ENCODE measurements around the gene SPTBN1.

Gene SPTBN1

DNA sequence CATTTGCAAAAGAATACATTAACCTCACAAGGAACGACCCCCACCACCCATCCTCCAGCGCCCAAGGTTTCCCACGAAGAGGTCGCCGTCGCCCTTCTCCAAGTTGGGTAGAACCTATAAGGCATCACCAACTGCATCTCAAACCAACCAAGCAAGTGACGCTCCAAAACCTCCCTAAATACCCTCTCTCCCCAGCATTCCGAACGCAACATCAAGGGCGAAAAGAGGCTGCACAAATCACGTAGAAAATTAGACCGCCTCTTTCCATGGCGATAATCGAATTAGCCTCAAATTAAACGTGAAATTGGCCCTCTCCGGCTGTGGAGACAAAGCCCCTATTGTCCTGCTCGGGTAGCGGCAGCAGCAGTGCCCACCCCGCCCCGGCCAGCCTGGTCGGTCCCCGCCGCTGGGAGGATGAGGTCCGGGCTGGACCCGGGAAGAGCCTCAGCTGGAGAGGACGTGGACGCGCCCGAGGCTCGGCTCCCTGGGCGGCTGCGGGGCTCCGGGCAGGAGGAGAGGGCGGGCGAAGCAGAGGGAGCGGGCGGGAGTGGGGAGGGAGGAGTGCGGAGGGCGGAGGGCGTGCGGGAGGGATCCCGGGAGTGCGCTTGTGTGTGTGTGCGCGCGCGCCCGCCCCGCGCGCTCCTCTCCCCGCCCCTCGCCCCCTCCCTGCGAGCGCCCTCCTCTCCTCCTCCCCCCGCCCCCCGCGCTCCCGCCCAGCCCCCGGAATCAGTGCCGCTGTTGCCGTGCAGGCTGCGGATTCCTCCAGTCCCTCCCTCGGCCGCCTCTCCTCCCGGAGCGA is at the start of gene SPTBN1:
Gene SPTBN1, plus strand, starts transcription at position 765 of the 799 bp plus-strand sequence. CDS start 70,092 bp downstream, outside the sequence.
- peak in 1 of 2 donors; percentile 6 for DNase-seq (ENCODE audit: low read depth in 2 of 2)

DNA sequence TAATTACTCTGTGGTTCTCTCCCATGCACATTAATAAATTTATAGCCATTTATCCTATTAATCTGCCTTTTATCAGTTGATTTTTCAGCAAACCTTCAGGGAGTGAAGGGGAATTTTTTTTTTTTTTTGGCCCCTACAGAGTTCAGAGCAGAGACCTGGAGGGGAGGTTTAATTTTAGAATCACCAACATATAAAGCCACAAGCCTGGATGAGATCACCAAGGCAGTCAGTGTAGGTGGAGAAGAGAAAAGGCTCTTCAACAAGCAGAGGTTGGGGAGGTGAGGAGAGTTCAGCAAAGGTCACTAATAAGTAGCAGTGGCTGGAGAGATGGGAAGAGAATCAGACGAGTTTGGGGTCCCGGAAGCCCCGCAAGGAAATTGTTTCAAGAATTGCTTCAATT is 48.4 kb upstream of the SPTBN1 start:
- DNase-seq (ENCODE audit: low read depth in 2 of 2), result no peak

DNA sequence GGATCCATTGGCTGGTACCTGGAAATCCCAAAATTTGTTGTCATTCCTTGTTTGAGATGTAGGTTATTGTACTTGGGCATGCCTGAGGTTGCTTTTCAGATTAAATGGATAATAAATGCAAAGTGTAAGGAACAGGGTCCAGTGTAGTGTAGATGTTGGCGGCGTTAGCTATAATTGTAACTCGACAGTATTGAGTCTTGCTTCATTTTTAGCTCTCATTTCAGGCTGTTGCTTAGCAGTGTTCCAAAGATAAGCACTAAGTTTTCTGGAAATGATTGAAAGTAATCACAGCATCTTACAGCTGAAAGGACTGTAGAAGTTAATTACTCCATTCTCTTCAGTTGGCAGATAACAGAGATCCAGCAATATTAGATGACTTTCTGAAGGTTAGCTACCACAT is 47.8 kb upstream of the SPTBN1 start:
- DNase-seq (ENCODE audit: low read depth in 2 of 2), result no peak

DNA sequence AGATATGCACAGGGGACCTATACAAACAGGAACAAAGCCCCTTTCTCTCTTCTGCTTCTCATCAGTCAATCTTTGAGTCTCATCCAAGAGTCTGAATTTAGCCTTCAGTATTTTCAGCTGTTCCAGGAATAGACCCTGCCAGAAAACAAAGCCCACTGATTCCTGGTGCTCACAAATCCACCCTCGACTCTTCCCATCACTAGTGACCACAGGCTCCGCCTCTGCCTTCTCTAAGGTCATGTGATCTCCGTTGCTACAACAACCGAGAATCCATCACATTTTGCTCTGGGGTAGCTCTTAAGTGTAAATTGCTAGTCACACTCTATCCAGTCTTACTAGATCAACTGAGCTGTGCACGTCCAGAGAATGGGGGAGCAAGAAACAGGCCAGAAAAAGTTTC is 46.4 kb upstream of the SPTBN1 start:
- DNase-seq (ENCODE audit: low read depth in 2 of 2), result no peak

DNA sequence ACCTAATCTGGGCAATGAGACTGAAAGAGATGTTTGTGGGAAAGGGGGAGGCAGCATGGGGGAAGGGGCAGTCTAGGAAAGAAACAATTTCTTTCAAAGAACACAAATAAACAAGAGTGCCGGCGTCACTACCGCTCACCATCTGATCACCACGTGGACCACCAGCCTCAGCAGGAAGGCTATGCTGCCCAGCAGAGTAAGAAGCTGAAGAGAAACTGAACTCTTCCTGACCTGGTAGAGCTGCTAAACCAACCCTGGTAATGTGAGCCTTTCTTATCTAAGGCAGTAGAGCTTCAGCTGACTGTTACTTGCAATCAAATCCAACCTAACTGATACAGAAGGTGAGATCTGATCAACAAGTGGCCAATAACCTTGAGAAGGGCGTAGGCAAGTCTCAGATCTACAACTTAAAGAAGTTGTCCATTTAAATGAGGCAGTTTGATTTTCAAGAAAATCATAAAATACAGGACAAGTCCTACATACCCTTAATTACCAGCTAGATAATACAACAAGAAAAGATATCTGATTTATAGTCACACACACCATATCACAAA is 44.2 kb upstream of the SPTBN1 start:
- no peak for DNase-seq (ENCODE audit: low read depth in 2 of 2)

DNA sequence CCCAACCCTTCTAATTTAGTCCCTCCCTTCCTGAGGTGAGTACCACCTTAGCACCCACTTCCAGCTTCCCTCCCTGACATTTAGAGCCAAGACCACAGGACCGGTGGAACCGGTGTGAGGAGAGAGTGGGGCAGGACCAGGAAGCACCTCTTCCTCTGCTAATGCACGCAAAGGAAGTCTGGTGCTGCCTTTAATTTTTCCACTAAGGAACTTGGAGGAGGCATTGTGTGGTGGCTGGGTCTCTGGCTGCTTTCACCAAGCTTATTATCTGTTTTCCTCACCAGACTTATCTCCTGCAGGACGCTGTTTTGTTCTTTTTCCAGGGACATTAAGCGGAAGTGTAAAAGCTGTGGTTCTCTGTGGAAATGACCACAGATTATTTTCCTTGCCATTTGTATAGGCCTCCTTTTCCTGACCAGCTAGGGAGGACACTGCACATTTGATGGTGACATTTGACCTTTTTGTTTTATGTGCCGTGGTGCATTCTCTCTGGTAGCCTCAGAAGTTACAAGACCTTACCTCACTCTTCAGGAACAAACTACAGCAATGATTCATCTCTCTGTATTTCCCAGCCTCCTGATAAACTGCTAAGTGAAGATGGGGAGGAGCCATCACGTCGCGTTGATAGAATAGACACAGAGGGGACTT is 39.8 kb upstream of the SPTBN1 start:
- no peak for DNase-seq (ENCODE audit: low read depth in 2 of 2)

DNA sequence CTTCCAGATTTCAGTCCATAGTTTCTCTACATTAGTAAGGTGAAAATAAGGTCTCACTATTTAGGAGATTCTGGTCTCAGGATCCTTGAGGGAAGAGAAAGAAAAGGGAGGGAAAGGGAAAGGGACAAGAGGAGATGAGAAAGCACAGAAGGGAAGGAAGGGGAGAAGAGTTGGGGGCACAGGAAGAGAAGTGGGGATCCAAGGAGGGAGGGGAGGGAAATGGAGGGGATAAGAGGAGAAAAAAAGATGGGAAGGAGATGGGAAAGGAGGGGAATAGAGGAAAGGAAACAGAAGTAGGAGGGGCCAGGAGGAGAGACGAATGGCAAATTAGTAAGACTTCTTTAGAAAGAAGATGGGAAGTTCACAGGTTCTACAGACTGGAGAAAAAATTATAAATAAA is 39.2 kb upstream of the SPTBN1 start:
- DNase-seq (ENCODE audit: low read depth in 2 of 2), result no peak

DNA sequence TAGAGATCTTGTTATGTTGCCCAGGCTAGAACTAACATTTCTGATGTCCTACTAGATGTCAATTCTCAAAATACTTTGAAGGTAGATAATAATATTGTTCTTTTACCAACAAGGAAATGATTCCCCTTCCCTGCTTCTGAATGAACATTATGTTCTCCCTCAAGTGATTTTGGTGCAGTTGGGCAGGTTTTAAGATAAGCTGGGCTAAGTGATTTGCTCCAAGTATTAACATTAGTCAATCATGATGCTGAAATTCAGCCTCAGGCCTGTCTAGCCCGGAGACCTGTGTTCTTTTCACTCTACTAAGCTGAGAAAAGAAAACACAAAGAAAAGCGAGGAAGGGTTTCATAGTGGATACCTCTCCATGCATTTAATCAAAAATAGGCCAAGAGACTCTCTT is 38.5 kb upstream of the SPTBN1 start:
- no peak for DNase-seq (ENCODE audit: low read depth in 2 of 2)

DNA sequence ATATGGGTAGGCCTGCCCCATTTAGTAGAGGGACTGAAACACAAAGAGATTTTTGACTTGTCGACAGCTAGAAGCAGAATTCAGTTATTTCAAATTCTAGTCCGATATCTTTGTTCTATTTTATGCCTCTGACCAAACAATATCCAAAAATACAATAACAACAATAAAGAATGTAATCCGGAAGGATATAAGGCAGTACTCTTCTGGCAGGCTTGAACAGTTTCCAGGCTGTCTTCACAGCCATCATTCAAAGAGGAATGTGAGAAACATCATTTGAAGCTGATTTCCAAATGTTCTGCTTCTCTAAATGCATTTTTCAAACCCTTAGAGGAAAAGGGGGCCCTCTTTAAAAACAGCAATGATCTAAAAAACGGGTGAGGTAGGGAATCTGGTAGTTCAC is 36.7 kb upstream of the SPTBN1 start:
- no peak for DNase-seq (ENCODE audit: low read depth in 2 of 2)

DNA sequence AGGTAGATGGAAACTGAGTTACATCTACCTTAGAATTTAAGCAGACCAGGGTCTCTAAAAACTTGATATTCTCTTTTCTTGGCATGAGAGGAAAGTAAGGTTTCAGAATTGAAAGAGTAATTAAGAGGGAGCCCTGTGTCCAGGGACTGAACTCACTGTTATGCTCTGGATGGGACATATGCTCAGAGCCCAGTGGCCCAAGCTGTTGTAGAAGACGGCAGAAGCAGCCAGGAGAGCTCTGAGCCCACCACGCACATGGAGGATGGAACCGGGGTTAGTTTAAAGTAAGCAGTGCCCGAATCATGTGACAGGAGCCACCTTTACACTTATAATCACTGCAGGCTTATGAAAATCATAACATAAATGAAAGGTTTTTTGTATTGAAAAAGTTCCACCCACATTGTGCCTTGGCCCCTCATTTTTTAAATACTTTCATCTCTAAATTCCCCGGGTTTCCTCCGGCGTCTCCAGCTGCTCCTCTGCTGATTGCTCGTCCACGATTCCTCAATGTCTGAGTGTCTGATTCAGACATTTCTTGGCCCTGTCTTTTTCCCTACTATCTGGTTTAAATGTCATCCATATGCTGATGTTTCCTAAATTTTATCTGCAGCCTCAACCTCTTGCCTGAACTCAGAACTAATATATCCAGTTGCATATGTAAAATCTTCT is 36.1 kb upstream of the SPTBN1 start:
- DNase-seq (ENCODE audit: low read depth in 2 of 2), result no peak

DNA sequence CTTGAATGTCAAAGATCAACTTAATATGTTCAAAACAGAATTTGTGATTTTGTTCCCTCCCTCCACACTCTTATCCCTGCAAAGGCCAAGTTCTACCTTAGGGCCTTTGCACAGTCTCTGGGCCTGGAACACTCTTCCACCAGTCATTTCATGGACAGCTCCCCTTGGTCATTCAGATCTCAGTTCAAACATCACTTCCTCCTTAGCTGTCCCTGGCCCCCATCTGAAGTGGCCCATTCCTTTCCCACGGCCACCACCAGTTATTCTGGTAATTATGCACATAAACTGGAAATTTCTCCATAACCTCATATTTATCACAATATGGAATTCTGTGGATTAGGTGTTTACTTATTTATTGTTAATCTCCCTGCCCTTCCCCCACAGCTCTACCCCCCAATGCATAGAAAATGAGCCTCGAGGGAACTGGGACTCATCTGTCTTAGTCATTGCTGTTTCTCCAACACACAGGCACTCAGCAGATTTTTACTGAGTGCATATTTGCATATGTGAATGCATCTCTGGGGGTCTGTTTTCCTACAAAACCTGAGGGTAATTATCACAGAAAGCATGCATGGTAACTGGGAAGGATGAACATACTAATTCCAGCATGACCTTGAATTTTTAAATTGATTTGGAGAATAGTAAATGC is 35.5 kb upstream of the SPTBN1 start:
- no peak for DNase-seq (ENCODE audit: low read depth in 2 of 2)

DNA sequence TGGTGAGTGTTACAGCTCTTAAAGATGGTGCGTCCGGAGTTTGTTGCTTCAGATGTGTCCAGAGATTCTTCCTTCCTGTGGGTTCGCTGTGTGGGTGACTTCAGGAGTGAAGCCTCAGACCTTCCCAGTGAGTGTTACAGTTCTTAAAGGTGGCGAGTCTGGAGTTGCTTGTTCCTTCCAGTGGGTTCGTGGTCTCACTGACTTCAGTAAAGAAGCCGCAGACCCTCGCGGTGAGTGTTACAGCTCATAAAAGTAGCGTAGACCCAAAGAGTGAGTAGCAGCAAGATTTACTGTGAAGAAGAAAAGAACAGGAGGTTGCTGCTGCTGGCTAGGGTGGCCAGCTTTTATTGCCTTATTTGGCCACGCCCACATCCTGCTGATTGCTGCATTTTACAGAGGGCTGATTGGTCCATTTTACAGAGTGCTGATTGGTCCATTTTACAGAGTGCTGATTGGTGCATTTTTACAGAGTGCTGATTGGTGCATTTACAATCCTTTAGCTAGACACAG is 34.0 kb upstream of the SPTBN1 start:
- DNase-seq (ENCODE audit: low read depth in 2 of 2), result peak; percentile 10 to 17

DNA sequence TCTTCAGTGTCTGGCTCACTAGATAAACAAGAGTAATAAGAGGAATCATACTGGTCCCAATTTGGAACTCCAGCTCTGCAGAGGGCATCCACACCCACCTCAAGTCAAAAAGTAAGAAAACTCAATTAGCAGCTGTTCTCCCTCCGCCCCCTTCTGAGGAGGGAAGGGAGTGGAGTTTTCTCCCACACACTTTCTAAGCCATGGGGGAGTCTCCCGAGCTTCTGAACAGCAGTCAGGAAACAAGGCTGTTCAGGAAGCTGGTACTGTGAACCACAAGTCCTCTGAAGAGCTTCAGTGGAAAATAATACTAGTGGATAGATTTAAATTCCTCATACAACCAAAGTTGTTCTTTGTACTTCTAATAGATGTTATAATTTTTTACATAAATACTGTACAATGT is 32.9 kb upstream of the SPTBN1 start:
- no peak for DNase-seq (ENCODE audit: low read depth in 2 of 2)

DNA sequence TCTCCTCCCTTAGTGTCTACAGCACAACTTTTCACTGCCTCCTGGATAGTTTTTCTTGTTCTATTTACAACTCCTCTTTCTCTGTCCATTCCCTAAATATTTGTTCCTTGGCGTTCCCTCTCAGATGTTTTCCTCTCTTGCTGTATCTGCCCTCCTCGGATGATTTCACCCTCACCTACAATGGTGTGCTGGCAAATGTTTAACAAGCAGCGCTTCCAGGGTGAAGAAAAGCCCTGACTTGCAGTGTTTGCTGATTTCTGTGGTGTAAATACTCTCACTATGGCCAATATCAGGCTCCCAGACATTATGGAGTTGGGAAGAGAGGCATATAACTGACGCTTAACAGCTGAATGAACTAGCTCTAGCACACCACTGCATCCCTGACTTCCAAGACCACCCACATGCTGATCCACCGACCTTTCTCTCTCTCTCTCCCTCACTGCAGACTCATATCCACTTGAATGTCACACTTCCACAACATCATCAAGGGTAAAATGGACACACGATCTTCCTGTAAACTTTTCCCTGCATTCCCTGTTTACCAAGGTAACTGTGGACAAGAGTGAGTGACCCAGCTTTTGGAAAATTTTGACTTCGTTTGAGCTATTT is 31.5 kb upstream of the SPTBN1 start:
- no peak for DNase-seq (ENCODE audit: low read depth in 2 of 2)

DNA sequence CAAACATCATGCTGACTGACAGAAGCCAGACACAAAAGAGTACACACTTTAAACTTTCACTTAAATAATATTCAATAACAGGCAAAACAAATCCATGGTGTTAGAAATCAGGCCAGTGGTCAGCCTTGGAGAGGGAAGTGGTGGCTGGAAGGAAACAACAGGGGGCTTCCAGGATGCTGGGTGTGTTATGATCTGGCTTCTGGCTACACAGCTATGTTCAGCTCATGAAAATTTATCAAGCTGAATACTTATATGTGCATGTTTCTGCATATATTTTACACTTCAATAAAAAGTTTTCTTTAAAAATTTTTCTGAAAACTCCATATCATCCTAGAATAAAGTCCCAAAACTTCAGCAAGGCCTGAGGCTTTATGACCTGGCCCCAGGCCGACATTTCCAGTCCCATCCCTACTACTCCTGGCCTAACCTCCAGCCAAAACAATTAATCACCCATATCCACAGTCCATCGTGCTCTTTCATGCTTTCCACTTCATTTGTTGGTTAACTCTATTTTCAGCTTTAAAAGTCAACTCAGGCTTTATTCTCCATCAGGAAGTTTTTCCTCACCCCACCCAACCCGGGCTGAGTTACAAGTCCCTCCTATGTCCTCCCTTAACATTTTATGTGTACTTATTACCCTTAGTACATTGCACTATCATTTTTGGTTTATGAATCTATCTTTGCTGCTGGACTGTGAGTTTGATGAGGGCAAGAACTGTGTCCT is 27.9 kb upstream of the SPTBN1 start:
- DNase-seq (ENCODE audit: low read depth in 2 of 2), result no peak

DNA sequence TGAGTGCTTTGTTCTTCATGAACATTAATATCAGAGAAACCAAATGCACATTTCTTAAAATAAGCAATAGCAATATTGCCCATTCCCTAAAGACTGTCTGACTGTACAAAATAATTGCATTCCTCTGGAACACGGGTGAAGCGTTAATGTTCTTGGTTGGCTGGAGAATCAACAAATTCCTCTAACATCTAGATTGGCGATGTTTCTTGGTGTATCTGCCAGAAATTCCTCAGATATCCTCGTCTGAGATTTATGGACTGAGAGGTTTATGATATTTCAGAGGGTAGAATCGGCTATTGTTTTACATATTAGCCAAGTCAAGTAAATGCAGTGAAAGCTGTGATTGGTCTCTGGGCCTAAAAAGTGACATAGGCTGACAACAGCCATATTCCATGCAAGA is 27.1 kb upstream of the SPTBN1 start:
- DNase-seq (ENCODE audit: low read depth in 2 of 2), result no peak

DNA sequence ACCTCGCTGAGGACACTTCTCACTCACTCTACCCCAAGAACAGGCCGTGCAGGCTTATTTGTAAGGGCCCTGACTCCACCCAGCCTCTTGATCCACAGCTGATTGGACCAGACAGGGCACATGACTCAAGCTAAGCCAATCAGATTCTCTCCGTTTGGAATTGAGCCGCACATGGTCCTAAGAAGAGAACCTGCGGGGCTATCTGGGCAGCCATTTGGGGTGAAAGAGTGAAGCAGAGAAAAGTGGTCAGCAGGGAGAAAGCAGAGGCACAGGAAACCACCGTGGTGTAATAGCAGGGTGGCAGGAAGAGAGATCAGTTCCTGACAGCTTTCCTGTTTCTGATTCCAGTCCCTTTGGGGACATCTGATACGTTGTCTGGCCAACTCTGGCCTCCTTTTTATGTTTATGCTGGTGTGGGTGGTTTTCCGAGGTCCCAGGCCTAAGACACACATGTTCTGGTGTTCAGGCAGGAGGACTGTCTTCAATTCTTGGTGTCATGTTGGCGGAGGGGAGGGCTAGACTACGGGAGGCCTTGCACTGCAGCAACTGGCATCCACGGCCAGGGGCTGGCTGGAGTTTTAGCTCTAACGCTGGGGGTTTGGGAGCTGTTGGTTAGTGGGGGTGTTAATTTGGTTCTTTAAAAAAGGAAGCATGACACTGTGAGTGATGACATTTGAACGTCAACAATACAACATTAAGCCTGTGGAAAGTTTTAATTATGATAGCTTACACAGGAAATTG is 26.1 kb upstream of the SPTBN1 start:
- no peak for DNase-seq (ENCODE audit: low read depth in 2 of 2)

DNA sequence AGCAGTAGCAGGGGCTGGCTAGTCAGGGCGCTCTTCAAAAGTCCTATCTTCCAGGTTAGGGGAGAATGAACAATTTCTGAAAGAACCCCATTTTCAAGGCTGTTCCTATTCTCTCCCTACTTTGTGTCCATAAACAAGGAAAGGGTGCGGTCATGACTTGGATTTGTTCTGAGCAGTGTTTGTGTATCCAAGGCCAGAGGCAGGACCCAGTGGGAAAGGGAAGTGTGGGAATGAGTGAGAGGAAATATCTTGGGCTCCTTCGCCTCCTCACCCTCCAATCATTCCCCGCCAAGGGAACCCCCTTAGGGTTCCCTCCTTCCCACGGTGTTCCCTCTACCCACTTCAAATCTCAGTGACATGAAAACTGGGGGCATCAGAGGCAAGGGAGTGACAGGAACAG is 25.5 kb upstream of the SPTBN1 start:
- no peak for DNase-seq (ENCODE audit: low read depth in 2 of 2)

DNA sequence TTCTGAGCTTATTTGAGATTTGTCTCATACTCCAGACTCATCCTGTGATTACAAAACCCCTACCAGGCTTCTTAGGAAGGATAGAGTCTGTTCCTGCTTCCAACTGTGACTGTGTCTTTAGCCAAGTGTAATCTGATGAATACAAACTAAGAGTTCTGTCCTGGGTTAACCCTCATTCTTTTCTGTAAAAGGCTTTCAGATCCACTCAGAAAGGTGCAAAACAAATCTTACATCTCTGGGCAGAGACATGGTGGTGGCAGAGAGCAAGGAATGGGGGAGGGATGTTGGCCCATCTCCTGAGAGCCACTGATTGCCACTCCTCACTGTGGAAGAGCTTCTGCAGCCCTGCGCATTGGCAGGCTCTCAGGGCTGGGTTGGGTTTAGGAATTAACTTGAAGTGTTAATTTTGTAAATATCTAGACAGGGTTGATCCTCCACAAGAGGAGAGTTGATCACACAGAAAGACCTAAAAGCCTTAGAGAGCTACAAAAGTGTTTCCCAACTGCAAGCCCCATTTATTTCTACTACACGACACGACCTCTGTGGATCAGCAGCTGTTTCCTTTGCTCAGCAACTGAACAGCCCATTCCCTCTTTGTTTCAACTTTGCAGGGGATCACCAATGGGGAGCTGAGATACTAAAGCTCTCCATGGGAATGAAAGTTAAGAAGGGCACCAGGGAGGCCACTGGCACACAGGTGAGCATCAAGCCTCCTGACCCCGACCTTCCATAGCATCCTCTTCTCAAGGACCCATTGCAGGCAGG is 23.7 kb upstream of the SPTBN1 start:
- DNase-seq (ENCODE audit: low read depth in 2 of 2), result no peak
